Gastrocnemius medialis (tissue), 4 donors: ENCODE measurements around the gene FBXO46.

ENCODE experiments used
- POLR2A ChIP-seq, 2 donors: fragments of 450-650 bp; IDR thresholded peaks; one replicate each; pipeline ENCODE4 v1.6.1; 2017; ENCODE audit warnings: antibody characterized with exemption in 2 of 2, mild to moderate bottlenecking in 2 of 2, moderate library complexity in 2 of 2
- TF ChIP-seq, protein P1 (sequence below), 5 experiments: fragments of 450-650 bp in 3 of 5; fragments of 200-600 bp in 2 of 5; sonication (generic) in 2 of 5; IDR thresholded peaks in 4 of 5; conservative IDR thresholded peaks in 1 of 5; 1 replicate in 4 of 5; 2 replicates in 1 of 5; pipeline ENCODE4 v1.5.1; 2016 to 2019; ENCODE audit warnings: antibody characterized with exemption in 5 of 5, mild to moderate bottlenecking in 3 of 5, moderate library complexity in 3 of 5

DNA sequence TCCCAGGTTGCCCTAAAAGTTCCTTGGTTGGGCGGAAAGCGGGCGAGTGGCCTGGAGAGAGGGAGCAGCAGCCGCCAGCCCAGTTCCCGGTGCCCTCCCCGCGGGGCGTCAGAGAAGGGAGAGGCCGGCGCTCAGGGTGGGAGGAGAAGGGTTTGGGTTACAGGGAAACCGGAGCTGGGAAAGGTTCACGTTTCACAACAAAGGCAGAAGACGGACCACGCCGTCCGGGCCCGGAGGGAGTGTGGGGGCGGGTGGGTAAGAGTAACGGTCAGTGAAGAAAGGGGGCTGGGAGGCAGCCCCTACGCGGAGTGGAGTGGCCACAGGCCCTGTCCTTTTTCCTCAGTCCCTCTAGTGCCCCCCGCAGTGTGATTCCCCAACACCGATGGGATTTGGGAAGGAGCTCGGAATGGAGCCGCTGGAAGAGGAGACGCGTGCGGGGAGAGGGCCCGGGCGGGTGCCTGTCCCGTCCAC, 36.7 kb upstream of the FBXO46 start:
- TF ChIP-seq, protein P1, sequence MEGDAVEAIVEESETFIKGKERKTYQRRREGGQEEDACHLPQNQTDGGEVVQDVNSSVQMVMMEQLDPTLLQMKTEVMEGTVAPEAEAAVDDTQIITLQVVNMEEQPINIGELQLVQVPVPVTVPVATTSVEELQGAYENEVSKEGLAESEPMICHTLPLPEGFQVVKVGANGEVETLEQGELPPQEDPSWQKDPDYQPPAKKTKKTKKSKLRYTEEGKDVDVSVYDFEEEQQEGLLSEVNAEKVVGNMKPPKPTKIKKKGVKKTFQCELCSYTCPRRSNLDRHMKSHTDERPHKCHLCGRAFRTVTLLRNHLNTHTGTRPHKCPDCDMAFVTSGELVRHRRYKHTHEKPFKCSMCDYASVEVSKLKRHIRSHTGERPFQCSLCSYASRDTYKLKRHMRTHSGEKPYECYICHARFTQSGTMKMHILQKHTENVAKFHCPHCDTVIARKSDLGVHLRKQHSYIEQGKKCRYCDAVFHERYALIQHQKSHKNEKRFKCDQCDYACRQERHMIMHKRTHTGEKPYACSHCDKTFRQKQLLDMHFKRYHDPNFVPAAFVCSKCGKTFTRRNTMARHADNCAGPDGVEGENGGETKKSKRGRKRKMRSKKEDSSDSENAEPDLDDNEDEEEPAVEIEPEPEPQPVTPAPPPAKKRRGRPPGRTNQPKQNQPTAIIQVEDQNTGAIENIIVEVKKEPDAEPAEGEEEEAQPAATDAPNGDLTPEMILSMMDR (IDR thresholded peaks at IDR 0.05 in 4 of 5, conservative IDR thresholded peaks at IDR 0.05 in 1 of 5) = no peak
- peak; percentile 69 to 83 for TF ChIP-seq POLR2A (IDR thresholded peaks at IDR 0.05)
